Ramos (cell line): ENCODE results near the gene GIMAP7.
"Not testable (repeated sequence)": the region's sequence is repeated elsewhere in the genome, so short reads cannot be mapped to it uniquely, and the experiment has no call there.

Source experiments
- in situ Hi-C: fragments of 300-500 bp; cut with MboI; formaldehyde crosslinking; loops from one replicate; pipeline ENCODE4 v1.14.3; 2022; ENCODE audit warnings: low sequenced_read_pairs; ENCODE audit not compliant: unreplicated experiment

GIMAP7 gene

DNA sequence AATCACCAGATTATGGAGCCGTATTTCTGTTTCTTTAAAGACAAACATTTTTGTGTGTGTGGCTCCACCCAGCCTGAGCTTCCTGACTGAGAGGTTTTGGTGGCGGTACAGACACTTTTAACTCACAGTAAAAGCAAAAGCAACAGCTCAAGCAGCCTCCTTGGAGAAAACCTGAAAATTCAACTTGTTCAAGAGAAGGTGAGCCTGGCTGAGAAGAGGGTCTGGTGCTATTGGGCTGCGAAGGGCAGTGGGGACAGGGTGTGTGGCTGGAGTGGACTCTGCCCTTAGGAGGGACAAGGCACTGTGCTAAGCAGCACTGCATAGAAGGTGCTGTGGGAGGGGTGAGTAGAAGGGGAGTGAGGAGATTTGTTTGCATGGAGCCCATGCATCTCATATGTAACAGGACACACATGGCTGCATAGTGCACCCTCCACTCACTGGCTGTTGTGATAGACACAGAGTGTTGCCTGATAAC lies at the start of gene GIMAP7:
GIMAP7 (plus strand) TSS at position 125 of the 475 bp plus-strand sequence. CDS start 5,103 bp downstream, outside the sequence.
- in situ Hi-C loops: no loop called here

DNA sequence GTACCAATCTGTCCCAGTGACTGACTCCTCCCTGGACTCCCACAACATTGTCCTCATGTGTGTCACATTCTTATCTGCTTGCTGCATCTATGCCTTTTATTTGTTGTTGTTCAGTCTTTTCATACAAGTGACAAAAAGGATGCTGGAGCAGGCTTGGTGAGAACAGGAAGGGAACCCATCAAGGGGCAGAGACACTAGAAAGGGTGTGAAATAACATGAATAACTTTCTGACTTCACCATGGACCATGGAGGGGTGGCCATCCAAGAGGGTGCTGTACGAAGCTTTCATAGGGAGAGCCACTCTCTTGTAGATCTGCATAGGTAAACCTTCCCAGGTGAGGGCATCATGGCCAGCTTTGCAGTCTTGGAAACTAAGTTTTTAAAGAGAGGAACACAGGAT lies 49.7 kb upstream of the GIMAP7 start:
- in situ Hi-C loops: no loop called here

DNA sequence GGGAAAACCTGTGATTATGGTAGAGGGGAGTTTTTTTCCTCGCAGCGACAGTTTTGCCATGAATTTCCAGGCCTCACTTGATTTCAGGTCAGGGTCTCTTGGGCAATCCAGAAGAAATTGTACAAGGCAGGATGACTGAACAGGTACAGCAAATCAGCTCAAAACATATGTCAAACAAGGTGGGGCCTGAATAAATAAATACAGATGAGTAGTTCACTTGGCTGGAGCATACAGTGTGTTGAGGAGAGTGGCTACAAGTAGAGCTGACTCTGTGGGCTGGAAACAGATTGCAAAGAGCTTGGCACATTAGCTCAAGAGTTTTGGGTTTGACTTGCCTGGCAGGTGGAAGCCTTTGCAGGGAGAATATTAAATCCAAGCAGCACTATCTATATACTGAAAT lies 49.3 kb upstream of the GIMAP7 start:
- in situ Hi-C loops: no loop called here

DNA sequence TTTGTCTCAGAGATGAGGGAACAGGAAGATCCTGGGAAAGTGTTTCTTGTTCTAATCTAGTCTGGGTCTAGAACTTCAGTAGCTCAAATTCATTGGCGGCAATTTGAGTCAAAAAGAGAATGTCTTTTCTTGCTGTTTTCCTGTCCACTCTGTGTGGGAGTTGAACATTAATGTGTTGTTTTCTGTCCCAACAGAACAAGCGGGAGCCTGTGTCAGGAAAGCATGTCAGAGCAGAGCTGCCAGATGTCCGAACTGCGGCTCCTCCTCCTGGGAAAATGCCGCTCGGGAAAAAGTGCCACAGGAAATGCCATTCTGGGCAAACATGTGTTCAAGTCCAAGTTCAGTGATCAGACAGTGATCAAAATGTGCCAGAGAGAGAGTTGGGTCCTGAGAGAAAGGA lies 48.2 kb upstream of the GIMAP7 start:
- in situ Hi-C loops: no loop called here

DNA sequence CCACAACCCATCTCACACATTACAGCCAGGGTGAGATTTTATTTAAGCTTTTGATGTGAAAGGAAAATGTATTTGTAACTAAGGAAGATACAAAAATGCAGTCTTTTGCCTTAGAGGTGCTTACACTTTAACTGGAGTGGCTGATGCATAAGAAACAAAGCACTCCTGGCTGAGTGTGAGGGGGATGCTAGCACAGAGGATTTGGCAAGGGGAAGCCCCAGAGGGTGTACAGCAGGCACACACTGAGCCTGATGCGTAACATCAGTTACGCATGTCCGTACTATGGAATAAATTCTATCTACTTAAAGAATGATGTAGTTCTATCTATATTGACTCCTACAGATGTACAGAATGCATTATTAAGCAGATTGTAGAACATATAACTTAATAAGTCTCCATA lies 46.4 kb upstream of the GIMAP7 start:
- in situ Hi-C loops: no loop called here

DNA sequence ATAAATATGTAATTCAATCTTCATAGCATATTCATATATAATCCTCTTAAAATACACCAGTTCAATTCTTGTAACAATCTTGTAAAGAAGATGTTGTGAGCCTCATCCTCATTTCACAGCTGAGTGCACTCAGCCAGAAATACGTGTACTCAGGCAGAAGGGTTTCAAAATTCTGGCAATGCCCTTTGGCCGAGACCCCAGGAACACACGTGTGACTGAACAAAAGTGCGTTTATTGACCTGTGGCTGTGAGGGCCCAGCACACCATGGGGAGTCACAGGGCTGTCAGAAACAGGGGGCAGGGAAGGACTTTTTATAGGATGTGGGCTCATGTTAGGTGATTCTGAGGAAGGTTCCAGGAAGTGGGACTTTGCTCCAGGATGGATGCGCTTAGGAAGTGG lies 42.8 kb upstream of the GIMAP7 start:
- in situ Hi-C loops: no loop called here

DNA sequence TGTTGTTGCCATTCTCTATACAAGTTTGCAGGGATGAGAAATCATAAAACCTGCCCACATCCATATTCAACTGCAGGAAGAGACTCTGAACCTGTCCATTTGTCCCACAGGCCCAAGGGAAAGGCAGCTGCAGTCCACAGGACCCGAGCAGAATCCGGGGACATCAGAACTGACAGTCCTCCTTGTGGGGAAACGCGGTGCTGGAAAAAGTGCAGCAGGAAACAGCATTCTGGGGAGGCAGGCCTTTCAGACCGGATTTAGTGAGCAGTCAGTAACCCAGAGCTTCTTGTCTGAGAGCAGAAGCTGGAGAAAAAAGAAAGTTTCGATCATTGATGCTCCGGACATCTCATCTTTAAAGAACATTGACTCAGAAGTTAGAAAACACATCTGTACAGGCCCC lies 40.8 kb upstream of the GIMAP7 start:
- in situ Hi-C loops: no loop called here

DNA sequence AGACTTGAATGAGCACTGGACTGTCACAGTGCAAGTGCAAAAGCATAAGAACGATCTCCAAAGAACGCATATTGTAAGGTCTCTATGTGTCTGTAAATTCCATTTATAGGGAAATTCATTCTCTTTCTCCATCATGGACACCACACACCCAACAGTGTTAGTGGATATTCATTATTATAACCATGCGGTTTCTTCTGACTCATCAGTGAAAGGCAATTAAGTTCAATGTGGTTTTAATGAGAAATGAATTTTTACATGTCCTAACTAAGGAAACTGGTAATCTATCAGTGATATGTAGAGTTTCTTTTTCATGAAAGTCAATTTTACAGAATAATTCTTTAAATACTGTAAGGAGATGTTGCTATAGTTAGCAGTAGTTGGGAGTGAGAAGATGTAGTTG lies 38.4 kb upstream of the GIMAP7 start:
- in situ Hi-C loops: no loop called here

DNA sequence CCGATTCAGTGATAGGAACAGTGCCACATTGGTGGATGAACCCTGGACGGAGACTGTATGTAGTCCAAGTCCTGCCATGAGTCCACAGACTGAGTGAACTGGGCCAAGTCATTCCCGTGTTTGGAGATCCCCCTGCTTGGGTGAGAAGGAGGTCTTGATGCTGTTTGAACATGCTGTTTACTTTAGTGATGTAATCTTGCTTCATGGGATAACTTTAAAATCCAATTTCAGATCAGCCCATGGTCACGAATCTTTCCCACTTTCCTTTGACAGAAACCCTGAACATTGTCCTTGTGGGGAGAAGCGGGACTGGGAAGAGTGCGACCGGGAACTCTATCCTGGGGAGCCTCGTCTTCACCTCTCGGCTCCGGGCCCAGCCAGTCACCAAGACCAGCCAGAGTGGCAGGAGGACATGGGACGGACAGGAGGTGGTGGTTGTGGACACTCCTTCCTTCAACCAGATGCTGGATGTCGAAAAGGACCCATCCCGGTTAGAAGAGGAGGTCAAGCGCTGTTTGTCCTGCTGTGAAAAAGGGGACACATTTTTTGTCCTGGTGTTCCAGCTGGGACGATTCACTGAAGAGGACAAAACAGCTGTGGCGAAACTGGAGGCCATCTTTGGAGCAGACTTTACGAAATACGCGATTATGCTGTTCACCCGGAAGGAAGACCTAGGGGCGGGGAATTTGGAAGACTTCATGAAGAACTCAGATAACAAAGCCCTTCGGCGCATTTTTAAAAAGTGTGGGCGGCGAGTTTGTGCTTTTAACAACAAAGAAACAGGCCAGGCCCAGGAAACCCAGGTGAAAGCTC lies 37.6 kb upstream of the GIMAP7 start:
- in situ Hi-C loops: no loop called here

DNA sequence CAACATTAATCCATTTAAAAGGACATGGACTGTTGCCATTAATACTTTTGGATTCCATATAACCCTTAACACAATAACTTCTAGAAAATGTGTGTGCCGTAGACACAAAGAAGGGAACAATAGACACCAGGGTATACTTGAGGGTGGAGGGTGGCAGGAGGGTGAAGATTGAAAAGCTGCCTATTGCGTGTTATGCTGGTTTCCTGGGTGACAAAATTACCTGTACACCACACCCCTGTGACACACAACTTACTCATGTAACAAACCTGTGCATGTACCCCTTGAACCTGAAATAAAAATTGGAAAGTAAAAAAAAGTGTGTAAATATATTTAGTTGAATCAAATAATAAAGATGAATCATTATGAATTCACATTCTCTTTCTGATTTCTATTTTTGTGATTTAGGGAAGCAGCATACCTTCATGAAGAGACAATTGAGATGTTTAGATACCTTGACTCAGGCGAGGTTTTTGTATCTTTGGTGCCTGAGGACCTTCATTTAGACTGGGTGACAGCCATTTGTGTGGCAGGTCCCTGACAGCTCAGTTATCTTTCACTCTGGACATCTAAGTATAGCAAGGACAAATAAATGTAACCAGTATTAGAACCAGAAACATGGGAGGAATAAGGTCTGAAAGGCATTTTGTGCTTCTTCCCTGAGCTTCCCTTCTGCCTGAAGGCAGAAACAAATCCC lies 35.5 kb upstream of the GIMAP7 start:
- in situ Hi-C loops: no loop called here

DNA sequence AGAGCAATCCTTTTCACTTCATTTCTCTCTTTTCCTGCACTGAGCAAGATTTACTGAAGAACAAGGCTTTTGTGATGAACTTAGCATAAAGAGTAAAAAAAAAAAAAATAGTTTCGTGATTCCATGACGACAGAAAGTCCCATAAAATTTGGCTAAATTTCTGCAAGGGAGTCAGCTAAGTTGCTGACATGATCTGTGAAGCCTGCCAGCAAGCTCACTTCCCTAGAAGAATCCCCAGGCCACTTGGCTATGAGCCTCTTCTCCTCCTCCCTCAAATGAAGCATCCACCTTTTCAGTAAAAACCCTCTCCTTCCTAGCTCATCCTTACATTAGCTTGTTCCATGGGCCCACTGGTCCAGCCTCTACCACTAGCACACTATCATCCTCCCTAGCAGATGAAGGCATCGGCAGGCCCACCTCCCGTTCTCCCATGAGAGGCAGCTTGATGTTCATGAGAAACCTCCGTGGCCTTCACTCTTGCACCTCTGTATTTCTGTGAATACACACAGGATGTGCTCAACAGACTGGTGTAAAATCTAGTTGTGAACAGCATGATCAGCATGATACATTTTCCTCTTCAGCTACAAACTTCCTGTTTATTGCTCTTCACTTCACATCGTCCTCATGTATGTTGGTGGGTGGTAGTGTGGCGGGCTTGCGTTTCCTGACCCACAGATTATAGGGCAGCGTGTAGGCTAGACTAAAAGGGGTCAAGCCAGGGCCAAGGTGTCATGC lies 33.3 kb upstream of the GIMAP7 start:
- in situ Hi-C loops: no loop called here

DNA sequence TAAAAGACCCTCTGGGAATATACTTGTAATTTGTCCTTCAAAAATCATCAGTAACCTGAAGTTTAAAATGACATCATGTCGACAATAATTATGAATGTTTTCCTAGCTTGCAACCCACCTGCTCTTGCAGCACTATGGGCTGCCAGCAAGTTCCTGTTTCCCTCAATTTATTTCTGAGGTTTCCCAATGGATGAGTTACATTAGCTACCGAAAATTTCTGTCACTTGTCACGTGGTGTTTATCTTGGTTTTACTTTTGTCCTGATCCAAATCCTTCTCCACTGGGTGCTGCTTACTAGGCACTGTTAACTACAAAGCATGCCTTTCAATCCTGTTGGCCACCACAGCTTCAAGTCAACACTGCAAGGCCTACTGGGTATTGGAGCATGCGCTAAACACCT lies 32.8 kb upstream of the GIMAP7 start:
- in situ Hi-C loops: no loop called here

DNA sequence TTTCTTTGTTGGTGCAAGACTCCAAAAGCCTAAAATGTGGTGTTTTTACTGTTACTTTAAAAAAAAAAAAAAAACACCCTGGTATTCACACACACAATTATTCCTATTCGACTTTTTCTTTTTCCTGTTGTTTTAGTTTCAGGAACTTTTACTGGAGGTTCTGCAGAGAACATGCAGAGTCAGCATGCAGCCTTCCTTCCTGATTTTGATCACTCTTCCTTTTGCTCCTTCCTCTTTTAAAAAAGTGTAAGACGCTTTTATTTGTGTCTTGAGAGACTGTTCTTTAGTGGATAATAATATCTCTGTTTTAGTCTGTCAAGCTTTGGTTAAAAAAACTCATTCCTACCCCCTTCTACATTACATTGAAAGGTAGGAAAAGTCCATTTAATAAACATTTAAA lies 31.2 kb upstream of the GIMAP7 start:
- in situ Hi-C loops: not testable (repeated sequence)

DNA sequence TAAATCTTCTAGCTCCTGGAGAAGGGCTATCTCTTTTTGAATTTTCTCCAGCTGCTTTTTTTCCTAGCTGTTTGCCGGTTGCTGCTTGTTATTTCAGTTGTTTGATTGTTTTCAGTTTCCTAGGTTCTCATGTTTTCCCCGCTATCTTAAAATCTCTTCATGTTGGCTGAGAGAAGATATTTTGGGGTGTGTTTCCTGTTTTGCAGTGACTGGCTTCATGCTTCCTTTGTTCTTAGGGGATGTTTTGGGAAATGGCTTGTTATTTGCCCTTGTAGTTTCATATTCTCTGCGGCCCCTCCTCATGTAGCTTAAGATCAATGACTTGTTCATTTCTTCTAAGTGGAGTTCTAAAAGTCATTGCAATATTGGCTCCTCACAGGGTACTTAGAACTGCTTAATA lies 30.6 kb upstream of the GIMAP7 start:
- in situ Hi-C loops: not testable (repeated sequence)

DNA sequence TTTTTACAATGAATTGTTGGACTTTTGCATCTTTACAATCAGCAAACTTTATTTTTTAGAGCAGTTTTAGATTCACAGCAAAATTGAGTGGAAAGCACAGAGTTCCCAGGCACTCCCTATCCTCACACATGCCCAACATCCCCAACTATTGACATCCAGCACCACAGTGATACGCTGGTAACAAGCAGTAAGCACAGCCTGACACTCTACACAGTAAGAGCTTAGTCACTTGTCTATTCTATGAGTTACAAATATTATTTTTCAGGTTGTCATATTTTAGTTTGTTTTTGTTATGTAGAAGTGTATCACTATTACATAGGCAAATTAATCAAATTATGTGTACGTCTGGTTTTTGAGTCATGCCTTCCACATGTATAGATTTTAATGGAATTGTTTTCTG lies 27.0 kb upstream of the GIMAP7 start:
- in situ Hi-C loops: no loop called here

DNA sequence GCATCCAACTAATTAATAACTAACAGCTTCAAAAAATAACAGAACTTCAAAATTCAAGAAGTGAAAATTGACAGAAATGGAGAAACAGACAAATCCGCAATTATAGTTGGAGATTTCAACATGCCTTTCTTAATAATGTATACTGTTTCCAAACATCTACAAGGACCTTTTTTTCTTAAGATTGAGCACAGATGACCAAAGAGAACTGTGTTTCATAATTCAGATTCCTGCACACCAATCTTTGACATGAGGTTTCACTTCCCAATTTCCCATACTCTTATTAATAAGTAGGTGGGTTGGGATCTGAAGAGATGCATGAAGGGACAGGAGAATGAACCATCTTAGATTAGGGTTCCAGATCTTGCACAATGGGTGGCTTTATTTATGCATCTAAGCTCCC lies 24.9 kb upstream of the GIMAP7 start:
- in situ Hi-C loops: no loop called here

DNA sequence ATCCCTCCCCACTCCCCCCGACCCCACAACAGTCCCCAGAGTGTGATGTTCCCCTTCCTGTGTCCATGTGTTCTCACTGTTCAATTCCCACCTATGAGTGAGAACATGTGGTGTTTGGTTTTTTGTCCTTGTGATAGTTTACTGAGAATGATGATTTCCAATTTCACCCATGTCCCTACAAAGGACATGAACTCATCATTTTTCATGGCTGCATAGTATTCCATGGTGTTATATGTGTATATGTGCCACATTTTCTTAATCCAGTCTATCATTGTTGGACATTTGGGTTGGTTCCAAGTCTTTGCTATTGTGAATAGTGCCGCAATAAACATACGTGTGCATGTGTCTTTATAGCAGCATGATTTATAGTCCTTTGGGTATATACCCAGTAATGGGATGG lies 21.2 kb upstream of the GIMAP7 start:
- in situ Hi-C loops: not testable (repeated sequence)

DNA sequence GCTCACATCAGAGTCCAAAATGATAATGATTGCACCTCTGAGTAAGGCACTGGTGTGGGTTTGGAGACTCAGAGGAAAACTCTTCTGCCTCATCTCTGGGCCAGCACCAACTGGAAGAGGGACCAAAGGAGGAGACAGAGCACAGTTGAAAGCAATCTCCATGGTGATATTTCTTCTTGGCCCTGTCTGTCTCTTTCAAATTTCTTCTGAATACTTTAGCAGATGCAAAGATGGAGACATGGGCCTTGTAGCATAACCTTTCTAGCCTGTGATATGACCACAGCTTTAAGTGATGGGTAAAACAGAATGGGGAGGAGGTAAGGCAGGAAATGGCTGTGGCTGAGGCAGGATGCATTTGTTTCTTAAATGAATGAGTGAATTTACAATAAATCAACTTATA lies 12.2 kb upstream of the GIMAP7 start:
- in situ Hi-C loops: no loop called here

DNA sequence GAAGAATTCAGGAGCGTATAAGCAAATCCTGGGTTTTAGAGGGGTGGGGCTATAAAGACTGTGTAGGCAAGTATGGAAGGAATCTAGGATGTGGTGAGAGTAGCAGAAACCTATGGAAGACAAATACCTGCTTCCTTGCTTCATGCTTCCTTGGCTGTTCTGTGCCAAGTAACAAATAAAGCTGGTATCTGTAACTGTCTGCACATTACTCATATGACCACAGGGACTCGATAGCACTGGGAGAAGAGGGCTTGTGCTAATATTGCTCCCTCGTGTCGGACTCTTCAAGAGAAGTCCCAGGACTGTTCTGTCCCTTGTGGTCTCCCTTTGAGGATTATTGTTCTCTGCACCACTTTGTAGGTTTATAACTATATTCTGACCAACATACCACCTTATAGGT lies 11.5 kb upstream of the GIMAP7 start:
- in situ Hi-C loops: no loop called here

DNA sequence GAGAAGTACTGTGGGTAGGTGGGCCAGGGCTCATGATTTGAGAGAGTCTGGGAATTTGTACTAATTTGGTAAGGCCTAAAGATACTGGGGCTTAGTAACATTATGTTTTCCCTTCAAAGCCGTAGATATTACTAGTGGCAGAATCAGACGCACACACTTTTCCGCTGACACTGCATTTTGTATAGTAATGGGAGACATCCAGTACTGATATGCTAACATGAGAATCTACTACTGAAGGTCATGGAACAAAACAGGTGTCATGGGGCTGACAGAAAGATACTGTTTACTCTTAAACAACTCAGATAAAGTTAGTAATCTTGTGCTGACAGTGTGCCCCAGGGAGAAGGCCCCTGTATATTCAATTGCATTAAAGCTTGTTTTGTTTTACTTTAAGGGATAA lies 11.1 kb upstream of the GIMAP7 start:
- in situ Hi-C loops: no loop called here

DNA sequence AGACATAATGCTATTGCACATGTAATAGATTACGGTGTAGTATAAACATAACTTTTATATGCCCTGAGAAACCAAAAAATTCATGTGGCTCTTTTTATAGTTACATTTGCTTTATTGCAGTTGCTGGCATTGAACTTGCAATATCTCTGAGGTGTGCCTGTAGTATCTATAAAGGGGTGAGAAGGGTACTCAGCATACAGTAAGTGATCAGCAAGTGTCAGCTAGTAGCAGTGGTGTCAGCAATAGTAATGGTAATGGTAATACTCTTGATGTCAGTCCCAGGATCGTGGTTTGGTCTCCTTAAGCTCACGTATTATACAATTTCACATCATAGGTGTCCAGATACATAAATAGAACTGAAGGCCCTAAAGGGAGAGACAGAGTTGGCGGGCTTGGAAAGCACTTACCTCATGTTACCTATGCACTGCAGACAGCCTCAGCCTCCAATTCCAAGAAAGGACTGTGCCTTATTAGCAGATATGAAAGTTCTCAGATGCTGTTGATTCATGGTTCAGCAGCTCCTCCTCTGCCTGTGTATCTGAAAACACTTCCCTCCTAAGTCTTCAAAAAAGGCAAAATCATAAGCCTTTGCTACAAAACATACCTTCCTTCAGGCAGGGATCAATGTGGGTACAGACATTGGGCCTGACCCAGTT lies 6.6 kb upstream of the GIMAP7 start:
- in situ Hi-C loops: no loop called here
